Activated CD4-positive, alpha-beta T cell treated with anti-CD3 and anti-CD28 coated beads, Interleukin-2, amount 50 U/mL, for 4 hours (primary cell): ENCODE results near the gene SMURF2.
A peak's percentile ranks its signal among the peaks of the same experiment; 100 is the strongest.

Experiments used
- DNase-seq, 2 experiments: peaks; one replicate each; pipeline ENCODE4 v3.0.0-alpha.2; 2020

The SMURF2 gene

DNA sequence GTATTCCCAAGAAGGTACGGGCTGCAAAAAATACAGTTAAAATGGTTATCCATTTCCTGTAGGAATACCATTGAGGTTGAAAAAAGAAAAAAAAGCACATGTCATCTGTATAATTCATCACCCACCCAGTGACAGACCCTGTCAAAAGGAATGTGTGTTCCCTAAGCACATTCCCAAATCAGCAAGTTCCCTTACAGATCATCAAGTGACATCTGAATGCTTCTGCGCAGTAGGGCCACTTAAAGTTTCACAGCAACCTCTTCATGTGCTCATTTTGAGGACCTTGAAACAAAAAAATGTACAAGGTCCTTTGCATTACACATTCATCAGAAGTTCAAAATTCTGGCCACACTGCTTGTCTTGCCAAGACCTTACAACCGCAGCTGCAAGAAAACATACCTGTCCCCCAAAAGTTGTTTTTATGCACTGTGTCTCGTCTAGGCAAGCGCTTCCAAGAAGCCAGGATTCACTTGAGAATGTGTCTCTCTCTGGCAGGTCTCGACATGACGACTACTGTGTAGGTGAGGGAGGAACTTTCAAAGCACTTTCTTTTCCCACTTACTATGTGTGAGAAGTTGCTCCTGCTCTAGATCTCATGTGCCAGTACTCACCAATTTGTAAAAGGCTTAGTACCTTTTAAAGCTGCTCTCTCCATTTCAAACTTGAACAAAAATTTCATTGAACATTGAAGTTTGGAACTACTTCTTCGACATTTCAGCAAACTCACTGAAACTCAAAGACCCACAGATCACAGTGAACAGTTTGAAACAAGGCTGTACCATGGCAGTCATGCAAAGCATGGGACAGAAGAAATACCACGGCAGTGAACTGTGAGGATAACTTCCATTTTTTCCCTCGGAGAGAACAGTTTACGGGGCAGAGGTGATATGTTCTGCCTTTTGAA is 161.0 kb downstream of the SMURF2 start:
- DNase-seq: no peak

GRCh38 chr17:64500487-64500859 is 161.6 kb downstream of the SMURF2 start:
- DNase-seq: no peak

GRCh38 chr17:64499805-64500486 is 162.2 kb downstream of the SMURF2 start:
- no peak for DNase-seq

GRCh38 chr17:64498308-64499203 is 163.6 kb downstream of the SMURF2 start:
- DNase-seq: no peak

- no peak for DNase-seq
Observed at GRCh38 chr17:64497565-64498035, 164.5 kb downstream of the SMURF2 start.

DNA sequence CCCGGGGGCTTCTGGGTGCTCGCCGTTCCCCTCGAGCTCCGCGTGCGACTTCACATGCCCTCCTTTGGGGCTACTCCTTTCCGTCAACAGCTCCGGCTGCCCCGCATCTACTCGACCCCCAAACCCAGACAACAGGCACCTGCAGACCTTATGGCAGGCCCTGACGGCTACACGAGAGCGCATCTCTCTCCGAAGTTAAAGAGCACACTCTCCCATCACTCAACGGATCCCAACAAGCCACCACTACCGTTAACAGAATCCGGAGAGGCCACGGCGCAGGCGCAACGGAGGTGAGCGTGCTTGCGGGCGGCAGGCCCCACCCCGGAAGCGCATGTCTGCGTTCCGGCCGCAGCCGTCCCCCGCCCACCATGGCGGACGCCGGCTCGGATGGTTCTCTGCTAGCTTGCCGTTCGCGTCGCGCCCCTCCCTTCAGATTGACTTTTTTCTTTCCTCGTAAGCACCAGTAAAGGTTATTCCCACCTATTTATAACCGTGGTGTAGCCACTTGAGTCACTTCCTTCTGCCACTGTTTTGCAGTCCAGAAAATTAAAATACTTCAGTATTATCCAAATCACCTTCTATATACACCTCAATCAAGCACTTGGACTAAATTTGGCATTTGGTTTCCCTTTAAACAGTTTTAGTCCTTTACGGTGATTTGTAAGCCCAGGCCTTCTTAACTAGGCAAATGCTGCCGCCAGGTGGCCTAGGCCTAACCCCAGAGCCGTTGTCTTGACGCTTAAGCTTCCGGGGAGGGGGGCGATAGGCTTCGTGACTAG is 165.1 kb downstream of the SMURF2 start, which contains the start of gene POLG2:
Gene POLG2, minus strand, starts transcription at position 269 of the 779 bp plus-strand sequence. Its CDS starts 86 bp downstream, at position 183.
- peak; percentile 92 to 93 for DNase-seq

- peak in 1 of 2 experiments; percentile 1 for DNase-seq
Observed at GRCh38 chr17:64496348-64496785, 165.7 kb downstream of the SMURF2 start.
